H1 (cell line): ENCODE results near the gene CBFA2T2. TPM values are rescaled to one million over a fixed set of nuclear protein-coding genes. Genes with fewer than 3 reads are reported as not detected.

Experiments
- MAFK ChIP-seq: IDR thresholded peaks from 2 replicates; pipeline ENCODE4 v1.6.1; 2012; ENCODE audit warnings: low read depth, mild to moderate bottlenecking, improper control_type of control experiment, low read length
- RNF2 ChIP-seq: fragments of 200-900, 300-1000 bp; sonication (generic); IDR thresholded peaks from 2 replicates; pipeline ENCODE4 v1.7.1; 2016; ENCODE audit warnings: borderline replicate concordance, low read depth, mild to moderate bottlenecking, antibody characterized with exemption, low read length; ENCODE audit not compliant: poor library complexity, severe bottlenecking; ENCODE audit errors: missing control alignments
- SRF ChIP-seq: IDR thresholded peaks from 2 replicates; pipeline ENCODE4 v1.6.1; 2011; ENCODE audit warnings: mild to moderate bottlenecking, low read depth, low read length, moderate library complexity
- TAF7 ChIP-seq: optimal IDR thresholded peaks from 2 replicates; pipeline ENCODE3; 2011; ENCODE audit warnings: low read depth, mild to moderate bottlenecking, inconsistent platforms, low read length, moderate library complexity, borderline replicate concordance
- TEAD4 ChIP-seq: IDR thresholded peaks from 2 replicates; pipeline ENCODE4 v1.6.1; 2012; ENCODE audit warnings: low read depth, low read length, inconsistent platforms, mixed read lengths
- polyA plus RNA-seq, 7 experiments: library from polyadenylated mRNA; depleted of rRNA in 3 of 7; stranded (reverse) in 5 of 7; unstranded in 2 of 7; fragments of >200 nt in 5 of 7; fragments of 200-250 nt in 2 of 7; gene quantifications; 1 replicate in 5 of 7; 2 replicates in 1 of 7; 4 replicates in 1 of 7; pipeline versions ENCODE4 v1.2.1 to v1.2.3, GENCODE V29; 2011 to 2013; ENCODE audit warnings: missing spikeins in 2 of 7, mixed read lengths in 2 of 7
- total RNA-seq: library from RNA; stranded (reverse); fragmentation: NEBNext Ultra II Directional; extraction: Animal tissue kit (Norgen Biotek cat#: 25700); gene quantifications from 2 replicates; pipeline ENCODE4 v1.2.1, GENCODE V29; 2021
- TF ChIP-seq, protein P1 (sequence below): IDR thresholded peaks from 2 replicates; pipeline ENCODE4 v1.6.1; 2012; ENCODE audit warnings: inconsistent platforms
- TF ChIP-seq, protein P2 (sequence below): fragments of 300-600 bp; sonication (generic); IDR thresholded peaks from 2 replicates; pipeline ENCODE4 v1.7.1; 2012; ENCODE audit warnings: low read length, moderate library complexity, mild to moderate bottlenecking, inconsistent platforms; ENCODE audit not compliant: insufficient replicate concordance

Gene CBFA2T2
- total and polyA plus RNA-seq, 2 of the 8 experiments (the other 6 are each of a cell fraction or from before 2014, with no cell fraction given) = 11.6 to 12.9 TPM

DNA sequence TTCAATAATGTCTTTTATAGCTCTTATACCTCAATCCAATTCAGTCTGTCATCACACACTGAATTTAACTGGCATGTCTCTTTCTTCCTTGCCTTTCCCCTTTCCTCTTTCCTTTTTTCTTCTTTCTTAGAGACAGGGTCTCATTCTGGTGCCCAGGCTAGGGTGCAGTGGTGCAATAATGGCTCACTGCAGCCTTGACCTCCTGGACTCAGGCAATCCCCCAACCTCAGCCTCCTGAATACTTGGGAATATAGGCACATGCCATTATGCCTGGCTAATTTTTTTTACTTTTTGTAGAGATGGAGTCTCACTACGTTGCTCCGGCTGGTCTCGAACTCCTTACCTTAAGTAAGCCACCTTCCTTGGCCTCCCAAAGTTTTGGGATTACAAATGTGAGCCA is 65.9 kb downstream of the CBFA2T2 start (continued):
- TF ChIP-seq, protein P1, sequence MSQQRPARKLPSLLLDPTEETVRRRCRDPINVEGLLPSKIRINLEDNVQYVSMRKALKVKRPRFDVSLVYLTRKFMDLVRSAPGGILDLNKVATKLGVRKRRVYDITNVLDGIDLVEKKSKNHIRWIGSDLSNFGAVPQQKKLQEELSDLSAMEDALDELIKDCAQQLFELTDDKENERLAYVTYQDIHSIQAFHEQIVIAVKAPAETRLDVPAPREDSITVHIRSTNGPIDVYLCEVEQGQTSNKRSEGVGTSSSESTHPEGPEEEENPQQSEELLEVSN = no peak
- TF ChIP-seq MAFK (no peak), SRF (no peak), RNF2 (no peak), TAF7 (no peak), TEAD4 (no peak)
- TF ChIP-seq, protein P2, sequence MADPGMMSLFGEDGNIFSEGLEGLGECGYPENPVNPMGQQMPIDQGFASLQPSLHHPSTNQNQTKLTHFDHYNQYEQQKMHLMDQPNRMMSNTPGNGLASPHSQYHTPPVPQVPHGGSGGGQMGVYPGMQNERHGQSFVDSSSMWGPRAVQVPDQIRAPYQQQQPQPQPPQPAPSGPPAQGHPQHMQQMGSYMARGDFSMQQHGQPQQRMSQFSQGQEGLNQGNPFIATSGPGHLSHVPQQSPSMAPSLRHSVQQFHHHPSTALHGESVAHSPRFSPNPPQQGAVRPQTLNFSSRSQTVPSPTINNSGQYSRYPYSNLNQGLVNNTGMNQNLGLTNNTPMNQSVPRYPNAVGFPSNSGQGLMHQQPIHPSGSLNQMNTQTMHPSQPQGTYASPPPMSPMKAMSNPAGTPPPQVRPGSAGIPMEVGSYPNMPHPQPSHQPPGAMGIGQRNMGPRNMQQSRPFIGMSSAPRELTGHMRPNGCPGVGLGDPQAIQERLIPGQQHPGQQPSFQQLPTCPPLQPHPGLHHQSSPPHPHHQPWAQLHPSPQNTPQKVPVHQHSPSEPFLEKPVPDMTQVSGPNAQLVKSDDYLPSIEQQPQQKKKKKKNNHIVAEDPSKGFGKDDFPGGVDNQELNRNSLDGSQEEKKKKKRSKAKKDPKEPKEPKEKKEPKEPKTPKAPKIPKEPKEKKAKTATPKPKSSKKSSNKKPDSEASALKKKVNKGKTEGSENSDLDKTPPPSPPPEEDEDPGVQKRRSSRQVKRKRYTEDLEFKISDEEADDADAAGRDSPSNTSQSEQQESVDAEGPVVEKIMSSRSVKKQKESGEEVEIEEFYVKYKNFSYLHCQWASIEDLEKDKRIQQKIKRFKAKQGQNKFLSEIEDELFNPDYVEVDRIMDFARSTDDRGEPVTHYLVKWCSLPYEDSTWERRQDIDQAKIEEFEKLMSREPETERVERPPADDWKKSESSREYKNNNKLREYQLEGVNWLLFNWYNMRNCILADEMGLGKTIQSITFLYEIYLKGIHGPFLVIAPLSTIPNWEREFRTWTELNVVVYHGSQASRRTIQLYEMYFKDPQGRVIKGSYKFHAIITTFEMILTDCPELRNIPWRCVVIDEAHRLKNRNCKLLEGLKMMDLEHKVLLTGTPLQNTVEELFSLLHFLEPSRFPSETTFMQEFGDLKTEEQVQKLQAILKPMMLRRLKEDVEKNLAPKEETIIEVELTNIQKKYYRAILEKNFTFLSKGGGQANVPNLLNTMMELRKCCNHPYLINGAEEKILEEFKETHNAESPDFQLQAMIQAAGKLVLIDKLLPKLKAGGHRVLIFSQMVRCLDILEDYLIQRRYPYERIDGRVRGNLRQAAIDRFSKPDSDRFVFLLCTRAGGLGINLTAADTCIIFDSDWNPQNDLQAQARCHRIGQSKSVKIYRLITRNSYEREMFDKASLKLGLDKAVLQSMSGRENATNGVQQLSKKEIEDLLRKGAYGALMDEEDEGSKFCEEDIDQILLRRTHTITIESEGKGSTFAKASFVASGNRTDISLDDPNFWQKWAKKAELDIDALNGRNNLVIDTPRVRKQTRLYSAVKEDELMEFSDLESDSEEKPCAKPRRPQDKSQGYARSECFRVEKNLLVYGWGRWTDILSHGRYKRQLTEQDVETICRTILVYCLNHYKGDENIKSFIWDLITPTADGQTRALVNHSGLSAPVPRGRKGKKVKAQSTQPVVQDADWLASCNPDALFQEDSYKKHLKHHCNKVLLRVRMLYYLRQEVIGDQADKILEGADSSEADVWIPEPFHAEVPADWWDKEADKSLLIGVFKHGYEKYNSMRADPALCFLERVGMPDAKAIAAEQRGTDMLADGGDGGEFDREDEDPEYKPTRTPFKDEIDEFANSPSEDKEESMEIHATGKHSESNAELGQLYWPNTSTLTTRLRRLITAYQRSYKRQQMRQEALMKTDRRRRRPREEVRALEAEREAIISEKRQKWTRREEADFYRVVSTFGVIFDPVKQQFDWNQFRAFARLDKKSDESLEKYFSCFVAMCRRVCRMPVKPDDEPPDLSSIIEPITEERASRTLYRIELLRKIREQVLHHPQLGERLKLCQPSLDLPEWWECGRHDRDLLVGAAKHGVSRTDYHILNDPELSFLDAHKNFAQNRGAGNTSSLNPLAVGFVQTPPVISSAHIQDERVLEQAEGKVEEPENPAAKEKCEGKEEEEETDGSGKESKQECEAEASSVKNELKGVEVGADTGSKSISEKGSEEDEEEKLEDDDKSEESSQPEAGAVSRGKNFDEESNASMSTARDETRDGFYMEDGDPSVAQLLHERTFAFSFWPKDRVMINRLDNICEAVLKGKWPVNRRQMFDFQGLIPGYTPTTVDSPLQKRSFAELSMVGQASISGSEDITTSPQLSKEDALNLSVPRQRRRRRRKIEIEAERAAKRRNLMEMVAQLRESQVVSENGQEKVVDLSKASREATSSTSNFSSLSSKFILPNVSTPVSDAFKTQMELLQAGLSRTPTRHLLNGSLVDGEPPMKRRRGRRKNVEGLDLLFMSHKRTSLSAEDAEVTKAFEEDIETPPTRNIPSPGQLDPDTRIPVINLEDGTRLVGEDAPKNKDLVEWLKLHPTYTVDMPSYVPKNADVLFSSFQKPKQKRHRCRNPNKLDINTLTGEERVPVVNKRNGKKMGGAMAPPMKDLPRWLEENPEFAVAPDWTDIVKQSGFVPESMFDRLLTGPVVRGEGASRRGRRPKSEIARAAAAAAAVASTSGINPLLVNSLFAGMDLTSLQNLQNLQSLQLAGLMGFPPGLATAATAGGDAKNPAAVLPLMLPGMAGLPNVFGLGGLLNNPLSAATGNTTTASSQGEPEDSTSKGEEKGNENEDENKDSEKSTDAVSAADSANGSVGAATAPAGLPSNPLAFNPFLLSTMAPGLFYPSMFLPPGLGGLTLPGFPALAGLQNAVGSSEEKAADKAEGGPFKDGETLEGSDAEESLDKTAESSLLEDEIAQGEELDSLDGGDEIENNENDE = no peak
